ENCODE results near the gene MORN1.

Gene MORN1

DNA sequence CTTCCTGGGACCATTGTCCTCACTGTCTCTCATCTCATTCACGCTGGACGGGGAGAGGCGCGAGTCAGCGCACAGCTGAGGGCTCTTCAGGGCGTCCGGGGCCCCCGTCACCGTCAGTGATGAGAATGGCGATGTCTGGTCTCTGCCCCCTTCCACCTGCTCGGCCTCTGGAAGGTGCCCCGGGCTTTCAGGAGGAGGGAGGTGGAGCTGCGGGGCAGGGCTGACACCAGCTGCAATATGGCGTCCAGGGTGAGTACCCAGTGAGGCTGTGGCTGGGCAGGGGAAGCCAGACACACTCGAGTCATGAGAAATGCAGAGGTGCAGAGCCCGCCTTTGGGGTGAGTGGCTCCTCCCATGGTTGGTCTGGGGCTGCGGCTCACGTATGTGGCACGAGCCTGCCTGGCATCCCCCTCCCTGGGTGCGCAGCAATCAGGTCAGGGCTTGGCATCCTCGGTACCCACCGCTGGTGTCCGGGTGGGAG is 15.1 kb downstream of the MORN1 start:
- H3K9me2 ChIP-seq (replicated peaks; ENCODE audit: low read depth, low read length), result no peaks in the 10 kb centered on the region
- H3K36me3 ChIP-seq (ENCODE audit: insufficient read depth, low read length), result no peaks in the 10 kb centered on the region
- no peaks in the 10 kb centered on the region for H3K79me2 ChIP-seq (ENCODE audit: insufficient read depth, low read length)
- H3F3A ChIP-seq (ENCODE audit: low read depth), result no peaks in the 10 kb centered on the region
- H3K4me1 ChIP-seq (ENCODE audit: insufficient read depth, low read length, poor library complexity, severe bottlenecking), result peaks cover 19% of the 10 kb centered on the region
- H3K27me3 ChIP-seq (ENCODE audit: insufficient read depth, low read length, poor library complexity, severe bottlenecking), result no peaks in the 10 kb centered on the region
- no peaks in the 10 kb centered on the region for H3K9me3 ChIP-seq (ENCODE audit: insufficient read depth, low read depth, low read length)
- H2AFZ ChIP-seq (ENCODE audit: low read length), result no peak overlapping the region
- no peak for TF ChIP-seq CTCF (conservative IDR thresholded peaks at IDR 0.05; ENCODE audit: low read length)
- TF ChIP-seq EZH2phosphoT487 (IDR thresholded peaks at IDR 0.05; ENCODE audit: borderline replicate concordance), result no peak
- no peak overlapping the region for H3K4me3 ChIP-seq (ENCODE audit: low read length, poor library complexity, severe bottlenecking)
- no peak overlapping the region for H3K4me2 ChIP-seq (ENCODE audit: low read depth, low read length, poor library complexity, severe bottlenecking)
- H3K9ac ChIP-seq (ENCODE audit: low read depth, low read length, poor library complexity, severe bottlenecking), result no peak overlapping the region
- no peaks in the 10 kb centered on the region for H4K20me1 ChIP-seq (ENCODE audit: insufficient read depth, low read length, poor library complexity, severe bottlenecking)

GRCh38 chr1:2375923-2376260 is 15.5 kb downstream of the MORN1 start:
- H3K9ac ChIP-seq (ENCODE audit: low read depth, low read length, poor library complexity, severe bottlenecking), result no peak overlapping the region

DNA sequence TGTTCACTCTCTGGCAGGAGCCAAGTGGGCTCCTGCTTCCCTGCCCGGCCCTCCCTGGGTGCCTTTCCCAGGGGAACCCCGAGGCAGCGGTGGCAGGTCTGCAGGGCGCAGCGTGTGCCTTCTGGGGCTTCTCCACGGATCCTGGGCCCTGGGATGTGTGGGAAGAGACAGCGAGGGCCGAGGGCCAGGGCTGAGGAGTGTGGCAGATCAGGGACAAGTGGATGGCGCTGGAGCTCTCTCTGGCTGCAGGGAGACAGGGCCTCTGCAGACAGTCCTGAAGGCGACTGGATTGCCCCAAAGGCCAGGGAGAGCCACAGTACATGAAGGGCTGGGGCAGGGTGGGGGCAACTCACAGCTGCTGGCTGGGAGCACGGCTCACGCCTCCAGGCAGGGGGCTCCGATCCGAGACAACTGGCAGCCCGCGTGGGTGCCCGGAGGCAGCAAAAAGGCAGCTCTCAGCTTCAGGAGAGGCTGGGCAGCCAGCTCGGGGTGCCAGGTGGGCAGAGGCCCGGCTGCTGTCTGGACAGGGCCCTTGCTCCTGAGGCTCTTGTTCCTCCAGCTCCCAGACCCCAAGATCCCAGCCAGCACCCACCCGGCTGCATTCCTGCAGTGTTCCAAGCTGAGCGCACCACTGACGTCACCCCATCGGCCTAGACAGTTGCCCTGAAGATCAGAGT is 16.0 kb downstream of the MORN1 start:
- no peaks in the 10 kb centered on the region for H3K9me3 ChIP-seq (ENCODE audit: insufficient read depth, low read depth, low read length)
- peak overlapping the region; percentile 58 for H3K9ac ChIP-seq (ENCODE audit: low read depth, low read length, poor library complexity, severe bottlenecking)
- peak overlapping the region; percentile 49 for H3K4me3 ChIP-seq (ENCODE audit: low read length, poor library complexity, severe bottlenecking)
- no peaks in the 10 kb centered on the region for H4K20me1 ChIP-seq (ENCODE audit: insufficient read depth, low read length, poor library complexity, severe bottlenecking)
- H3K9me2 ChIP-seq (replicated peaks; ENCODE audit: low read depth, low read length), result no peaks in the 10 kb centered on the region
- H2AFZ ChIP-seq (ENCODE audit: low read length), result no peak overlapping the region
- TF ChIP-seq CTCF (conservative IDR thresholded peaks at IDR 0.05; ENCODE audit: low read length) (no peak), EZH2phosphoT487 (IDR thresholded peaks at IDR 0.05; ENCODE audit: borderline replicate concordance) (no peak)
- peaks cover 19% of the 10 kb centered on the region for H3K4me1 ChIP-seq (ENCODE audit: insufficient read depth, low read length, poor library complexity, severe bottlenecking)
- no peaks in the 10 kb centered on the region for H3F3A ChIP-seq (ENCODE audit: low read depth)
- H3K79me2 ChIP-seq (ENCODE audit: insufficient read depth, low read length), result no peaks in the 10 kb centered on the region
- no peaks in the 10 kb centered on the region for H3K27me3 ChIP-seq (ENCODE audit: insufficient read depth, low read length, poor library complexity, severe bottlenecking)
- H3K36me3 ChIP-seq (ENCODE audit: insufficient read depth, low read length), result no peaks in the 10 kb centered on the region
- peak overlapping the region; percentile 66 for H3K4me2 ChIP-seq (ENCODE audit: low read depth, low read length, poor library complexity, severe bottlenecking)

More at GRCh38 chr1:2375923-2376260, 15.5 kb downstream of the MORN1 start:
- H3K79me2 ChIP-seq (ENCODE audit: insufficient read depth, low read length), result no peaks in the 10 kb centered on the region
- no peak overlapping the region for H3K4me3 ChIP-seq (ENCODE audit: low read length, poor library complexity, severe bottlenecking)
- H2AFZ ChIP-seq (ENCODE audit: low read length), result no peak overlapping the region
- no peaks in the 10 kb centered on the region for H3K27me3 ChIP-seq (ENCODE audit: insufficient read depth, low read length, poor library complexity, severe bottlenecking)
- H3F3A ChIP-seq (ENCODE audit: low read depth), result no peaks in the 10 kb centered on the region
- TF ChIP-seq EZH2phosphoT487 (IDR thresholded peaks at IDR 0.05; ENCODE audit: borderline replicate concordance), result no peak
- no peak for TF ChIP-seq CTCF (conservative IDR thresholded peaks at IDR 0.05; ENCODE audit: low read length)
- peaks cover 19% of the 10 kb centered on the region for H3K4me1 ChIP-seq (ENCODE audit: insufficient read depth, low read length, poor library complexity, severe bottlenecking)
- H3K36me3 ChIP-seq (ENCODE audit: insufficient read depth, low read length), result no peaks in the 10 kb centered on the region
- H3K9me3 ChIP-seq (ENCODE audit: insufficient read depth, low read depth, low read length), result no peaks in the 10 kb centered on the region
- no peaks in the 10 kb centered on the region for H4K20me1 ChIP-seq (ENCODE audit: insufficient read depth, low read length, poor library complexity, severe bottlenecking)
- H3K9me2 ChIP-seq (replicated peaks; ENCODE audit: low read depth, low read length), result no peaks in the 10 kb centered on the region
- no peak overlapping the region for H3K4me2 ChIP-seq (ENCODE audit: low read depth, low read length, poor library complexity, severe bottlenecking)
